ENCODE measurements around the gene PBX1. TPM values are rescaled to one million over a fixed set of nuclear protein-coding genes. Genes with fewer than 3 reads are reported as not detected.

The PBX1 gene
- total and polyA plus RNA-seq, 8 donors = 11.0 to 113 (median 23.0) TPM

DNA sequence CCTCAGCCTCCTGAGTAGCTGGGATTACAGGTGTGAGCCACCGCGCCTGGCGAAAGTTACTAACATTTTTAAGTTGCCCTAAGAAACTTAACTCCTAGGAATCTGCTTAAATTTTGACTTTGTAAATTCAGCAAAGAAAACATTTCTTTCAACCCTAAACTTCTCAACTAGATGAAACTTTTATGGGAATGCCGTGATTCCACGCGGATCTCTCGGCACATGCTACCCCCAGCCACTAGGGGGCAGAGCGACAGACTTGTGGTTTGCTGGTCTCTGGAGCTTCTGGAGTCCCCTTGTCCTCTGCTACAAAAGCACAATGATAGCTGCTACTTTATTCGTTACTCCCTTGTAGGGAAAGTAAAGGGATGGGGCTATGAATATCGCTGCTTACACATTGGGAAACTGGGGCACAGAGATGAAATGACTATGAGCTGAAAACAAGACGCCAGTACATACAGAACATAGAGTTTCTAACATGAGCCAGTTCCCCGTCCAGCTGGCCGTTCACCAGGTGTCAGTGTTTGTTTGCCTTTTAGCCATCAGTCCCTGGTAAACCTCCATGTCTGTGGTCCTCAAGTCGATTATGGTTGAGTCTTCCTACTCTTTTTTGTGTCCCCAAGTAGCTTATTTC, 114.7 kb downstream of the PBX1 start:
- Histone ChIP-seq H3K27ac (peak overlapping the region in 1 of 5 donors; percentile 41), H3K27me3 (no peaks in the 10 kb centered on the region), H3K36me3 (no peaks in the 10 kb centered on the region), H3K4me3 (no peak overlapping the region), H3K4me1 (peaks cover 18 to 80% (median 35%) of the 10 kb centered on the region in 4 donors), H3K9me3 (no peaks in the 10 kb centered on the region)
- TF ChIP-seq EP300 (IDR thresholded peaks at IDR 0.05) = no peak
- TF ChIP-seq POLR2A (IDR thresholded peaks at IDR 0.05) = no peak
- TF ChIP-seq POLR2AphosphoS5 (IDR thresholded peaks at IDR 0.05) = peak in 1 of 3 donors; percentile 20
- TF ChIP-seq, protein P1, sequence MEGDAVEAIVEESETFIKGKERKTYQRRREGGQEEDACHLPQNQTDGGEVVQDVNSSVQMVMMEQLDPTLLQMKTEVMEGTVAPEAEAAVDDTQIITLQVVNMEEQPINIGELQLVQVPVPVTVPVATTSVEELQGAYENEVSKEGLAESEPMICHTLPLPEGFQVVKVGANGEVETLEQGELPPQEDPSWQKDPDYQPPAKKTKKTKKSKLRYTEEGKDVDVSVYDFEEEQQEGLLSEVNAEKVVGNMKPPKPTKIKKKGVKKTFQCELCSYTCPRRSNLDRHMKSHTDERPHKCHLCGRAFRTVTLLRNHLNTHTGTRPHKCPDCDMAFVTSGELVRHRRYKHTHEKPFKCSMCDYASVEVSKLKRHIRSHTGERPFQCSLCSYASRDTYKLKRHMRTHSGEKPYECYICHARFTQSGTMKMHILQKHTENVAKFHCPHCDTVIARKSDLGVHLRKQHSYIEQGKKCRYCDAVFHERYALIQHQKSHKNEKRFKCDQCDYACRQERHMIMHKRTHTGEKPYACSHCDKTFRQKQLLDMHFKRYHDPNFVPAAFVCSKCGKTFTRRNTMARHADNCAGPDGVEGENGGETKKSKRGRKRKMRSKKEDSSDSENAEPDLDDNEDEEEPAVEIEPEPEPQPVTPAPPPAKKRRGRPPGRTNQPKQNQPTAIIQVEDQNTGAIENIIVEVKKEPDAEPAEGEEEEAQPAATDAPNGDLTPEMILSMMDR (IDR thresholded peaks at IDR 0.05) = peak in 2 of 7 experiments; percentile 9
- 85 to 91% (median 88%) methylated on average over 14 of the region's 14 CpGs for WGBS, 5 donors
- intact Hi-C loops (cut with DNase I; ENCODE audit: low total_unique reads) = no loop called here
- DNase-seq = no peak

GRCh38 chr1:164675342-164675904, 116.4 kb downstream of the PBX1 start:
- DNase-seq = no peak
- TF ChIP-seq EP300 (IDR thresholded peaks at IDR 0.05) (no peak), POLR2AphosphoS5 (IDR thresholded peaks at IDR 0.05) (no peak), POLR2A (IDR thresholded peaks at IDR 0.05) (no peak)
- TF ChIP-seq, protein P1 (IDR thresholded peaks at IDR 0.05) = no peak
- Histone ChIP-seq H3K27ac (peak overlapping the region in 1 of 5 donors; percentile 23), H3K9me3 (no peaks in the 10 kb centered on the region), H3K36me3 (peaks cover 0 to 3% (median 0%) of the 10 kb centered on the region in 4 donors), H3K4me1 (peaks cover 12 to 68% (median 29%) of the 10 kb centered on the region in 4 donors), H3K4me3 (no peak overlapping the region), H3K27me3 (no peaks in the 10 kb centered on the region)
- intact Hi-C loops (cut with DNase I; ENCODE audit: low total_unique reads) = no loop called here
- 91 to 98% (median 97%) methylated on average over 4 of the region's 4 CpGs for WGBS, 5 donors

GRCh38 chr1:164678136-164678700, 119.2 kb downstream of the PBX1 start:
- Histone ChIP-seq H3K4me3 (no peak overlapping the region), H3K4me1 (peaks cover 7 to 46% (median 15%) of the 10 kb centered on the region in 4 donors), H3K36me3 (peaks cover 0 to 3% (median 0%) of the 10 kb centered on the region in 4 donors), H3K9me3 (no peaks in the 10 kb centered on the region), H3K27ac (peak overlapping the region in 1 of 5 donors; percentile 7), H3K27me3 (no peaks in the 10 kb centered on the region)
- TF ChIP-seq POLR2AphosphoS5 (IDR thresholded peaks at IDR 0.05) (no peak), EP300 (IDR thresholded peaks at IDR 0.05) (no peak), POLR2A (IDR thresholded peaks at IDR 0.05) (no peak)
- TF ChIP-seq, protein P1 (IDR thresholded peaks at IDR 0.05) = no peak
- intact Hi-C loops (cut with DNase I; ENCODE audit: low total_unique reads) = no loop called here
- WGBS, 5 donors = 67 to 88% (median 84%) methylated on average over 5 of the region's 5 CpGs
- DNase-seq = no peak

DNA sequence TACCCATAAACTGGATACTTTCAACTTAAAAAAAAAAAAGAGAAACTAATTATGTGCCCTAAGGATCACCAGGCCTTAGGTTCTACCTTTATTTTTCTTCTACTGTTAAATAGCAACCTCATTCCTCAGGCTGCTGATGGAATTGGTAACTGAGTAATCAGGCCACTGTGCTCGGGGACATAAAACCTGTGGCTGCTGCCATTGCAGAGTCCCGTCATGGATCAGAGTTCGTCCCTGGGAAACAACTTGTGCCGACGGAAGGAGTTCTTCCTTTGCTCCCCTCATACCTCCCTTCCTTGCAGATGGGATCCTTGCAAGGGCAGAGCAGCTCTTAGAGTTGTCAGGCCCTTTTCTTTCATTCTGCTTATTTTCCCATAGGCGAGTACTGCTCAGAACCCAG, 123.6 kb downstream of the PBX1 start:
- H3K9me3 ChIP-seq = no peaks in the 10 kb centered on the region
- peaks cover 0 to 3% (median 0%) of the 10 kb centered on the region in 4 donors for H3K36me3 ChIP-seq
- no peaks in the 10 kb centered on the region for H3K27me3 ChIP-seq
- H3K4me3 ChIP-seq = no peak overlapping the region
- TF ChIP-seq POLR2A (IDR thresholded peaks at IDR 0.05) = no peak
- TF ChIP-seq EP300 (IDR thresholded peaks at IDR 0.05) = no peak
- TF ChIP-seq, protein P1 (IDR thresholded peaks at IDR 0.05) = no peak
- no peak for TF ChIP-seq POLR2AphosphoS5 (IDR thresholded peaks at IDR 0.05)
- intact Hi-C loops (cut with DNase I; ENCODE audit: low total_unique reads) = no loop called here
- 88 to 98% (median 96%) methylated on average over 6 of the region's 6 CpGs for WGBS, 5 donors
- peaks cover 7 to 44% (median 19%) of the 10 kb centered on the region in 4 donors for H3K4me1 ChIP-seq
- no peak for DNase-seq
- no peak overlapping the region for H3K27ac ChIP-seq
